ENCODE results near the gene GABRQ.

Gene GABRQ

GRCh38 chrX:152632445-152633097 lies 5.1 kb upstream of the GABRQ start:
- in situ Hi-C loops (cut with HindIII; ENCODE audit: low sequenced_read_pairs) = loop anchor here (25.0 kb wide), 1 partner anchor 895 kb away; the partner anchor contains the start of gene CNGA2
- peak; percentile 19 for DNase-seq (ENCODE audit: low read depth)
- no peak overlapping the region for H3K4me3 ChIP-seq (ENCODE audit: low read depth, low read length)
- TF ChIP-seq CTCF (IDR thresholded peaks at IDR 0.05; ENCODE audit: low read depth, low read length, missing control alignments) = peak; percentile 84

- in situ Hi-C loops (cut with HindIII; ENCODE audit: low sequenced_read_pairs) = loop anchor here (25.0 kb wide), 1 partner anchor 899 kb away; the partner anchor contains the start of gene CNGA2
- DNase-seq (ENCODE audit: low read depth) = peak; percentile 43
- TF ChIP-seq CTCF (IDR thresholded peaks at IDR 0.05; ENCODE audit: low read depth, low read length, missing control alignments) = peak; percentile 67
- no peak overlapping the region for H3K4me3 ChIP-seq (ENCODE audit: low read depth, low read length)
These were observed 1.8 kb upstream of the GABRQ start for GRCh38 chrX:152635941-152636340.

GRCh38 chrX:152638443-152638904 lies 779 bp downstream of the GABRQ start:
- peak overlapping the region; percentile 30 for H3K4me3 ChIP-seq (ENCODE audit: low read depth, low read length)
- no peak for DNase-seq (ENCODE audit: low read depth)
- in situ Hi-C loops (cut with HindIII; ENCODE audit: low sequenced_read_pairs) = loop anchor here (25.0 kb wide), 1 partner anchor 901 kb away; the partner anchor contains the start of gene CNGA2
- TF ChIP-seq CTCF (IDR thresholded peaks at IDR 0.05; ENCODE audit: low read depth, low read length, missing control alignments) = no peak

- DNase-seq (ENCODE audit: low read depth) = no peak
- H3K4me3 ChIP-seq (ENCODE audit: low read depth, low read length) = no peak overlapping the region
- in situ Hi-C loops (cut with HindIII; ENCODE audit: low sequenced_read_pairs) = loop anchor here (25.0 kb wide), 1 partner anchor 902 kb away; the partner anchor contains the start of gene CNGA2
- no peak for TF ChIP-seq CTCF (IDR thresholded peaks at IDR 0.05; ENCODE audit: low read depth, low read length, missing control alignments)
These were observed 1.7 kb downstream of the GABRQ start for GRCh38 chrX:152639426-152639825.

- H3K4me3 ChIP-seq (ENCODE audit: low read depth, low read length) = no peak overlapping the region
- TF ChIP-seq CTCF (IDR thresholded peaks at IDR 0.05; ENCODE audit: low read depth, low read length, missing control alignments) = no peak
- DNase-seq (ENCODE audit: low read depth) = no peak
- in situ Hi-C loops (cut with HindIII; ENCODE audit: low sequenced_read_pairs) = loop anchor here (25.0 kb wide), 1 partner anchor 903 kb away; the partner anchor contains the start of gene CNGA2
These were observed 2.5 kb downstream of the GABRQ start for GRCh38 chrX:152640034-152640818.

GRCh38 chrX:152641256-152641875 lies 3.7 kb downstream of the GABRQ start:
- in situ Hi-C loops (cut with HindIII; ENCODE audit: low sequenced_read_pairs) = loop anchor here (25.0 kb wide), 1 partner anchor 904 kb away; the partner anchor contains the start of gene CNGA2
- no peak for DNase-seq (ENCODE audit: low read depth)
- no peak for TF ChIP-seq CTCF (IDR thresholded peaks at IDR 0.05; ENCODE audit: low read depth, low read length, missing control alignments)
- H3K4me3 ChIP-seq (ENCODE audit: low read depth, low read length) = no peak overlapping the region

All from astrocyte of the cerebellum (primary cell).